Right atrium auricular region (tissue), 2 donors: ENCODE measurements around the gene GNG7. TPM values are rescaled to one million over a fixed set of nuclear protein-coding genes. Genes with fewer than 3 reads are reported as not detected.
"Not testable (repeated sequence)": the region's sequence is repeated elsewhere in the genome, so short reads cannot be mapped to it uniquely, and the experiment has no call there.

ENCODE experiments used
- DNase-seq: peaks from one replicate; pipeline ENCODE4 v3.0.0-alpha.2; 2019; ENCODE audit warnings: low spot score
- H3K27ac ChIP-seq, 2 donors: fragments of 200-600 bp; sonication (generic); 1 replicate in 1 of 2; 2 replicates in 1 of 2; pipeline ENCODE4 v1.5.1; 2016 to 2019
- H3K27me3 ChIP-seq, 2 donors: fragments of 200-600 bp; sonication (generic); one replicate each; pipeline versions ENCODE4 v1.5.1 to v1.6.0; 2017 to 2019
- H3K36me3 ChIP-seq: fragments of 200-600 bp; sonication (generic); one replicate; pipeline ENCODE4 v1.5.1; 2016
- H3K4me1 ChIP-seq, 2 donors: fragments of 200-600 bp; sonication (generic); one replicate each; pipeline versions ENCODE4 v1.5.1 to v1.6.0; 2017 to 2019
- H3K4me3 ChIP-seq, 2 donors: fragments of 200-600 bp; sonication (generic); 1 replicate in 1 of 2; 2 replicates in 1 of 2; pipeline ENCODE4 v1.5.1; 2017 to 2019; ENCODE audit warnings: mild to moderate bottlenecking in 1 of 2, moderate library complexity in 1 of 2
- H3K9me3 ChIP-seq, 2 donors: fragments of 200-600 bp; sonication (generic); one replicate each; pipeline ENCODE4 v1.5.1; 2019
- CTCF ChIP-seq, 2 donors: fragments of 200-600 bp; sonication (generic); IDR thresholded peaks; one replicate each; pipeline ENCODE4 v1.5.1; 2019; ENCODE audit warnings: antibody characterized with exemption in 2 of 2
- total RNA-seq, 2 donors: library from RNA; depleted of rRNA; stranded (reverse); fragments of >200 nt; gene quantifications; one replicate each; pipeline ENCODE4 v1.1.0, GENCODE V29; 2016

GNG7 gene
- total RNA-seq, 2 donors from 2014 or later, result 18.0 to 22.8 TPM

DNA sequence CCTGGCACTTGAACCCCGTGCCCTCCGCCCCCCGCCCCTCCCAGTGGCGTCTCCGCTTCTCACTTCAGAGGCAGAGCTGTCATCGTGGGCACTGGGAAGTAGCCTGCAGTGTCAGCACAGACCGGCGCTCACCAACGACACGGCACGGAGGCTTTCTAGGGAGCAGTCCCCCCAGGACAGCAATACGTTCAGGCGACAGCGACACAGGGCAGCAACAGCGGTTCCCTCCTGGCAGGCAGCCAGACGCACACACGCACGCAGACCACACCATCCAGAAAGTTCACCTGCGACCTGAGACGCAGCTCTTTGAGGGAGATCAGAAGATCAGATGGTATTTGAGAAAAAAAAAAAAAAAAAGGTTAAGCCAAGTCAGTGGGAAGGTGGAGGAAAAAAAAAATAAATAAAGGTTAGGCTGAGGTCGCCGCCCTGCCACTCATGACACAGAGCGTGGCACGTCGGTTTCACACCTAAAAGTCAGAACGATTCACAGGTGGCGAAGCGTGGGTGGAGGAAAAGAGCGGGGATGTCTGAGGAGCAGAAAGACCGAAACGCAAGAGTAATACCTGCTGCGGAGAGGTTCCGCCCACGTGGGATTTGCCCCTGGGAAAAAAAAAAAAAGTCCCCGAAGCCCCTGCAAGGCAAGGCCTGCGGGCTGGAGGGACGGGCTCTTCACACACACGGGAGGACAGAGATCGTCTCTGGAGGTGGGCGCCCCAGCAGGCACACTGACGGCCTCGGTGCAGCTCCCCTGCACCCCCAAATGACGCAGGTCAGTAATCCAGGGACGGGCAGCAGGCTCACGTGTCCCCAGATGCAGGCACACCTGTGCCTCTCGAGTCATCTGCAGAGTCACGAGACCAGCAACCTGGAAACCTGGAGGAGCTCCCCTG is 94.5 kb downstream of the GNG7 start:
- Histone ChIP-seq H3K4me3 (no peak overlapping the region), H3K27me3 (no peaks in the 10 kb centered on the region), H3K36me3 (no peaks in the 10 kb centered on the region), H3K27ac (peak overlapping the region in 1 of 2 donors; percentile 7), H3K4me1 (peaks cover 0 to 42% of the 10 kb centered on the region in 2 donors), H3K9me3 (no peaks in the 10 kb centered on the region)
- TF ChIP-seq CTCF (IDR thresholded peaks at IDR 0.05), result no peak
- no peak for DNase-seq

GRCh38 chr19:2606774-2607173 is 95.7 kb downstream of the GNG7 start:
- DNase-seq, H3K9me3 ChIP-seq, H3K4me3 ChIP-seq, H3K36me3 ChIP-seq, H3K27me3 ChIP-seq: not testable (repeated sequence)
- peak overlapping the region; percentile 31 to 49 for H3K27ac ChIP-seq
- peaks cover 0 to 54% of the 10 kb centered on the region in 2 donors for H3K4me1 ChIP-seq

- Histone ChIP-seq H3K27ac (peak overlapping the region in 1 of 2 donors; percentile 49), H3K4me1 (peaks cover 0 to 53% of the 10 kb centered on the region in 2 donors)
- H3K9me3 ChIP-seq, DNase-seq, H3K36me3 ChIP-seq, H3K4me3 ChIP-seq, H3K27me3 ChIP-seq: not testable (repeated sequence)
Measured at GRCh38 chr19:2605889-2606288, 96.6 kb downstream of the GNG7 start.

GRCh38 chr19:2604747-2605329 is 97.7 kb downstream of the GNG7 start:
- no peak for DNase-seq
- no peaks in the 10 kb centered on the region for H3K36me3 ChIP-seq
- H3K9me3 ChIP-seq, result no peaks in the 10 kb centered on the region
- peaks cover 0 to 47% of the 10 kb centered on the region in 2 donors for H3K4me1 ChIP-seq
- no peak overlapping the region for H3K27ac ChIP-seq
- no peaks in the 10 kb centered on the region for H3K27me3 ChIP-seq
- no peak overlapping the region for H3K4me3 ChIP-seq
- no peak for TF ChIP-seq CTCF (IDR thresholded peaks at IDR 0.05)

DNA sequence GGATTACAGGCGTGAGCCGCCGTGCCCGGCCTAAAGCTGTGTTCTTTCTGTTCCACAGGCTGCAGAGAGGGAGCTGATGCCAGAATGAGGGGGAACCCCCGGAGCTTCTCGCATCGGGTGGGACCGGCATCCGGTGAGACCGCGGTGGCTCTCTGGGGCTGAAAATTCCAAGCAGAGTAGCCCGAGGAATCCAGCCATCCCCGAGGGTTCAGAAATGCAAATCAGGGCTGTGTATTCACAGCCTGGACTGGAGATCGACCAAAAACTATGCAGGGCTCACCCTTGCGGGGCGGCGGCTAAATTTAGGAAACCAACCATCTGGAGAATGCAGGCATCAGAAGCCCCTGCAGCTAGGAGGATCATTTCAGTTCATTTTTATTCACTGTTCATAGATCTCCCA is 99.2 kb downstream of the GNG7 start:
- peaks cover 0 to 55% of the 10 kb centered on the region in 2 donors for H3K4me1 ChIP-seq
- DNase-seq, result peak; percentile 79
- no peaks in the 10 kb centered on the region for H3K27me3 ChIP-seq
- no peaks in the 10 kb centered on the region for H3K9me3 ChIP-seq
- H3K36me3 ChIP-seq, result no peaks in the 10 kb centered on the region
- peak overlapping the region; percentile 89 to 95 for H3K27ac ChIP-seq
- H3K4me3 ChIP-seq, result peak overlapping the region; percentile 15 to 23
- TF ChIP-seq CTCF (IDR thresholded peaks at IDR 0.05), result no peak

GRCh38 chr19:2602391-2603181 is 99.9 kb downstream of the GNG7 start:
- H3K27me3 ChIP-seq, result no peaks in the 10 kb centered on the region
- H3K9me3 ChIP-seq, result no peaks in the 10 kb centered on the region
- peak; percentile 95 for DNase-seq
- peak overlapping the region; percentile 15 to 23 for H3K4me3 ChIP-seq
- peaks cover 0 to 51% of the 10 kb centered on the region in 2 donors for H3K4me1 ChIP-seq
- peak overlapping the region; percentile 89 to 95 for H3K27ac ChIP-seq
- peak in 1 of 2 donors; percentile 13 for TF ChIP-seq CTCF (IDR thresholded peaks at IDR 0.05)
- no peaks in the 10 kb centered on the region for H3K36me3 ChIP-seq
